ENCODE results near the gene TMEM117.
"Not testable (repeated sequence)": the region's sequence is repeated elsewhere in the genome, so short reads cannot be mapped to it uniquely, and the experiment has no call there.

The TMEM117 gene

DNA sequence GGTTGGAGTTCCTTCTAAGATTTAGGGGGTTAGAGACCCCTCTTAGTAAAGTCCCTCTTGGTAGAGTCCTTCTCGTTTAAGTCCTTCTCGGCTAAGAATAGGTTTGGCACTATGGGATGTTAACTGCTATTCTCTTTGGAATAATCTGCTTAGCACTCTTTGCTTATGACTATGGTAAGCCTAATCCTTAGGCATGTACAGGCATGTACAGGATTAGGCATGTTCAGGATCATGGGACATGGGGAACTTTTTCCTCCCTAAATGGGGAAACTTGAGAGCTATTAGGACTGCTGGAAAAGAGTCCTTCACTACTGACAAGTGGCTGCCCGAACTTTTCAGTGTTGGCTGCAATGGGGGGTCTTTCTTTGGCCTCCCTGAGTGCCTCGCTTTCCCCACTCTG is 193.3 kb downstream of the TMEM117 start:
- DNase-seq = no peak

DNA sequence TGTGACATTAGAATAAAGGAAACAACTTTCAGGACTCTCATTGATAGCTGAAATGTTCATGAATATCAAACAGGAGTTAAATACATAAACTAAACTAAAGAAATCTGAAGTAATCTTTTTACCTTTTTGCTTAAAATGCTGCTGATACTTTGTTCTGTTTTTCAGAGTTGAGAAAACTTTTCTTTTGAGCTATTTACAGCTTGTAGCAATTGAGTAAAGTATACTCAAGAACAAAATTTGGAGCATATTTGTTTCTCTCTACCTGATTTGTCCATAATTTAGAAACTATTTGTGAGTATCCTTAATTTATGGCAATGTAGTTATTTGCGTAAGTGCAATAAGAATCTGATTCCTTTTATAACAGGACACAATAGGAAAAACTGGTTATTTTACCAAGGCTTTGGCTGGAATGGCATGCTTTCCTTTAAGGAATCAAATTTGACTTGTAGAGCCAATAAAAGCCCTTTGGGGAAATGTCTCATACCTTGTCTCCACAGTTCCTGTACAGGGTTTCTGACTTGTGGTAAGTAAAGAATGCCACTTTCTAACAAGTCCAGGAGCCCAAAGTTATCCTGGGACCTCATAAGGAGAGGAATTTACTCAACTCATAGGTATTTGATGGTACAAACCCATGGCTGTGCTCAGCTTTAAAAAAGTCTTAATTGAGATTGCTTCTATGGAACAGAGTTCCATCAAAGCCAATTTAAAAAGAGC is 195.7 kb downstream of the TMEM117 start:
- no peak for DNase-seq

DNA sequence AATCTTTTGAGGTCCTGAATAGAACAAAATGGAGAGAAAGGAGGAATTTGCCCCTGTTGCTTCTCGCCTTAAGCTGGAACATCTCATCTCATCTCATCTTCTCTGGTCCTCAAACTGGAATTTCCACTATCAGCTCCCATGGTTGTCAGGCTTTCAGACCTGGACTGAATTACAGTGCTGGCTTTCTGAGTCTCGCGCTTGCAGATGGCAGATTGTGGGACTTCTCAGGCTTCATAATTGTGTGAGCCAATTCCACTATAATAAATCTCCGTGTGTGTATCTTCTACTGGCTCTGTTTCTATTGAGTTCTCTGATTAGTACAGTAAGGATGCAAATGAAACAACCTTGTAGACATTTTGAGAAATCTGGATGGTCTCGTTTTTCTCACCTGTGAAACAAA is 199.0 kb downstream of the TMEM117 start:
- DNase-seq = no peak

DNA sequence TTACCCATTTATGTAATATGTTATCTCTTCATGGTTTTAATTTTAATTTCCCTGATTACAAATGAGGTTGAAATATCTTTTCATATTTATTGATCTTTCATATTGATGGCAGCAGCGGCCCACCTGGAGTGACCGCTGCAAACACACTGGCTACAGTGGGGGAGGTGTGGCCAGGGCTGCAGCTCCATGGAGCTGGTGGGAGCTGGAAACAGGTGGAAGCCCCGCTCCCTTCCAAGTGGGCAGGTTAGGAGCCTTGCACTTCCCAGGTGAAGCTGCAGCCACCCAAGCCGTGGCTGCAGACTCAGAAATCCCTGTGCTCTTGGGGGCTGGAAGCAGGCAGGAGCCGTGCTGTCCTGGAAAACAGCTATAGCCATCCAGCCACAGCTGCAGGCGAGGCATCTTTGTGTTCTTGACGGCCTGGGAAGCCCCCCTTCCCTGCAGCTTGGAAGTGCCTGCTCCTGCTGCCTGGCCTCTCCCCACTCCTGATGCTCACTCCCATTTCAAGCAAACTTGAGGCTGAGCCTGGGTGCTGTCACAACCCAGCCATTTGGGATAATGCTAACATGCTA is 201.1 kb downstream of the TMEM117 start:
- DNase-seq = no peak

DNA sequence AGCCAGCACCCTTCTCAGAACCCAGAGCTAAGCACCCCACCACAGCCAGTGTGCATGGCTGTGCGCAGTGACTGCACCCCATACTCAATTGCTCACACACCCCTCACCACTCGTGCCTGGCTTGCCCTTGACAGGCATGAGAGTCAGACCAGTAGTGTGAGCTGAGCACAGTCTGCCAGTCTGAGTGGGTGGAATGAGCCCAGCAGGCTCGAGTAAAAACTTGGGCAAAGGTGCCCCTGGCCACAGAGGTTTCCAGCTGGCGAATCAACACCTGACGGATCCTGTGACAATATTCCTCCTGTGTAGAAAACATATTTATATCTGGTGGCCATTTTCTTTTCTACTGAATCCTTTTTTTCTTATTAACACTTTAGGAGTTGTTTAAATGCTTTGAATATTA is 202.5 kb downstream of the TMEM117 start:
- DNase-seq = no peak

DNA sequence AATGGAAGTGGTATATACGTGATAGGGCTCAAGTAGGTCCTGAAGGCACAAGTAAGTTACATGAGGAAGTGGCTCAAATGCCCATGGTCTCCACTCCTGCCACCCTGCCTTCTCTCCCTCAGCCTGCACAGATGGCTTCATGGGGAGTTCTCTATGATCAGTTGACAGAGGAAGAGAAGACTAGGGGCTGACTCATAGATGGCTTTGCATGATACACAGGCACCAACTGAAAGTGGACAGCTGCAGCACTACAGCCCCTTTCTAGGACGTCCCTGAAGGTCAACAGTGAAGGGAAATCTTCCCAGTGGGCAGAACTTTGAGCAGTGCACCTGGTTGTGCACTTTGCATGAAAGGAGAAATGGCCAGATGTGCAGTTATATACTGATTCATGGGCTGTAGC is 208.6 kb downstream of the TMEM117 start:
- DNase-seq = not testable (repeated sequence)

DNA sequence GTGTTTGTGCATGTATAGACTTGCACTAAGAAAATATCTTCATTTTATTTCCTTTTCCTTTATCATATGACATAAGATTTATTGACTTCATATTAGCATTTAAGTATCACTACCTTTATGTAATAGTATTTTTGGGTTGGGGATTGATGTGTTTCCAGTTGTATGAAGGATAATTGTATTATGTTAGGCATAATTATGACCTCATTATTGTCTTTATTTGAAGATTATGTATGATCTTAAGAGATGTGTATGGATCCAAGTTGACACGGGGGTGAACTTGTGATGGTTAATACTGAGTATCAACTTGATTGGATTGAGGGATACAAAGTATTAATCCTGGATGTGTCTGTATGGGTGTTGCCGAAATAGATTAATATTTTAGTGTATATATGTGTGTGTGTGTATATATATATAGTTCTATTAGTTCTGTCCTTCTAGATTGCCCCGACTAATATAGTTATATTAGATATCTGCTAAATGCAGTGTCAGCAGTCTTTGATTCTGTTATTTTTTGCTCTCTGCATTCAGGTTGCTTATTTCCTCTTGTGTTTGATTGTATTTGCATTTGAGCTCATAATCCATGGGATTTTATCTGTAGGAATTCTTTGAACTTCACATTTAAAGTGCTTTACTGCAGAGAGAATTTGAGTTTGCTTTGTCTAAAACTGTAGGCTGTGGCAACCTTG is 211.0 kb downstream of the TMEM117 start:
- no peak for DNase-seq

DNA sequence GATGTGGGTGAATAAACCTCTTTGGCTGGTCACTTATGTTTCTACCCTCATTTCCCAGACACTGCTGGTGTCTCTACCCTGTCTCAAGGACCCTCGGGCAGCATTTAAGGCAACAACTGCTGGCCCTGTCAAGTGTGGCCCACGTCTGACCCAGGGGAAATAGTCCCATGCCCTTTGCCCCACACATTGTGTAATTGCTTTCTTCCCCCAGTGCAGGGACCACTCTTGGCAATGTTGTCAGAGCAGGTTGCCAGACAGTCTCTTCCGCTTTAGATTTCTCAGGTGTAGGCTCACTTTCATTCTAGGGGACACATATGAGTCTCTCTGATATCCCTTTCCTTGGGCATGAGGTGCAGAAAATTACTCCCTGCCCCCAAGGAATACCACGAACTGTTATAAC is 216.7 kb downstream of the TMEM117 start:
- DNase-seq = no peak

DNA sequence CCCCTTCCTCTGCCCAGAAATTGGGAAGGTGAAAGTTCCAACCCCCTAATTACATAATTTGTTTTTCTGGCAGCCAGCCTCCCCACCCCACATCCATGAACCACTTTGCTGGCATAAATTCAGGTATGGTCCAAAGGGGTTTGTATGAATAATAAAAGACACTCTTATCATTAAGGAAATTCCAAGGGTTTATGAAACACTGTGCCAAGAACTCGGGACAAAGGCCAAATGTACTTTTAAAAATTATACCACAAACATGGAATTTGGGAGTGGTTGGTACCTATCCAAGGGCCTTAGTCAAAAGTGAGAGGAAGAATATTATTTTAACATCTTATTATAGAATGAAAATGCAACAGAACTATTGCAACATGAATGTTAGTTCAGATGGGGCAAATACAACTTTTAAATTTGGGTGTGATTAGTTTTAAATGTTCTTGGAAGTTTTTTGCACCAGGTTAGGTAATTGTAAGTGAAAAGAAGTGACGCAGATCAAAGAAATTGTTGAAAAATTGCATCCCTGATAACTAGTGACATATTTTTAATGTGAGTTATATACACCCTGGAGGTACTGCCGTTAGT is 217.8 kb downstream of the TMEM117 start:
- no peak for DNase-seq

DNA sequence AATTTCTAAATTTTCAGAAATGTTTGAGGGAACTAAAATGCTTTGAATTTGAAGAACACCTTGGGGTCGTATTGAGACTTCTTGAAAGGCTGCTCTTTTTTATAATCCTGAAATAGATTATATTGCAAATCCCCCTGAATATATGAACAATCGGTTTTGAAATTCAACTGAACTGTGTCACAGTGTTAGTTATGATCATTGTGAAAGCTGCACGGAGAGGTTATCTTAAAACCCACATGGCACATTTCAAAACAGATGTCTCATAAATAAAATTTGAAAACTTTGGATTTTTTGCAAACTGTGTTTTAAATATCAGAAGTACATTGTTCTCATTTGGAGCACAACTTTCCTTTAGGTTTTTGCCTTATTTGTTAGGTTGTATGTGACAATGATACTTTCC is 218.4 kb downstream of the TMEM117 start:
- DNase-seq = no peak

DNA sequence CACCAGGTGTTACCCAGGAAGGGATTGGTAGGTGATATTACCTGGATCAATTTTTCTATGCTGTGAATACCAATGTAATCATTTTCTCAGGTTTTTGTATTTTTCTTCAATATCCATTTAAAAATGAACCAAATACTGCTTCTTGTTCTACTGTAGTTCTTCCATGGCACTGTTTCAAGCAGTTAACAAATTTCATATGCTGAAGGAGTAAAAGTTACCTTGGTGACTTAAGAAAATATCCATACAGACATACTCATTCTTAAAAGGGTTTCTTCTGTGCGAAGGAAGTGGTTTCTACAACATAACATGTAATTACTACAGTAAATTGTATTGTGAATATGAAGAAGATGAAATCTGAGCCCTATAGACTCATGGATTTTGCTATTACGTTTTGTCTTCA is 222.5 kb downstream of the TMEM117 start:
- no peak for DNase-seq

DNA sequence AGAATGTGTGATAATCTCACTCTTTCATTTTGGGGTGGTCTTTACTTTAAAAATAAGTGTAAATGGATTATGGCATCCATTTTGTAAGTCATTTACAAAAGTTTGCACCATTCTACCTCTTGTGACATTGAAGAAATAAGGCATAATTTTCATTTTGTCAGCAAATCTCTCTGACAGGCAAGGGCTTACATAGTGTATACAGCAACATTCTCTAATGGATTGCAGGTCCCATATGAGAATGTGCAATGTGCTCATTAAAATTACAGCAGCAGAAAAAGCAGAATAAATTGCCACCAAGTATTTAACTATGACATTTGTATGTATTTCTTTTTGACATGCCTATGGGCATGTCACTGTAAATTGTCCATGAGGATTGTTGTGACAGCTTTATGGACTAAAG is 223.6 kb downstream of the TMEM117 start:
- no peak for DNase-seq

DNA sequence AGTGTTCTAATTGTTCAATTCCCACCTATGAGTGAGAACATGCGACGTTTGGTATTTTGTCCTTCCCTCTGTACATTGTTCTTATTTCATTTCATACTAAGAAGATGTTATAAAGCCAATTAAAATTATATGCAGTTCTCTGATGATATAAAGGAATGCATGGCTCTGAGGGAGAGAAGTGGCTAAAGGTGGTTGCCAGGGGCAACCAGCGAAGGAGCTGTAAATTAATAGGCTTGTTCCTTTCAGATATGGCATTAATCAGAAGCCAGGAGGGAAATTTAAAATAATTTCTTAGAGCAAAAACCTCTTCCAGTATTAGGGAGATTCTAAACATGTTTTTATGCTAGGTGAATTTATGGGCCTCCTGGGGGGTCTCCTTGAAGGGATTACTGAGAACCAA is 227.8 kb downstream of the TMEM117 start:
- DNase-seq = no peak

DNA sequence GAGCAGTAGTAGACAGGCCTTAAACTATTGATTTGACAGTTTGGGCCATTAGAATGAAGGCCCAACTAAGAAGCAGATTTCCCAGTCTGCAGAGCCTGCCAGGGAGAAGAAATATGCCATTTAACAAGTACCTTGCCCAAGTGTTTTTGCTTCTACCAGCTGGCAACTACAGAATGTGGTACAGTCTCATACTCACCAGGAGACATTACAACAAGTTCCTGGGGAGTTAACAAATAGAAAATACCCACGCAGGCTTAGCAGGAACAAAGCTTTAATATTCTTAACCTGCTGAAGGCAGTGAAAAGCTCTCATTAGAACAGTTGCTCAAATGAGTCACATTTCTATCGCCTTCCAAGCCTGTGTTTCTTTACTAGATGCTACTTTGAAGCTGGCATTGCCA is 241.0 kb downstream of the TMEM117 start:
- no peak for DNase-seq

DNA sequence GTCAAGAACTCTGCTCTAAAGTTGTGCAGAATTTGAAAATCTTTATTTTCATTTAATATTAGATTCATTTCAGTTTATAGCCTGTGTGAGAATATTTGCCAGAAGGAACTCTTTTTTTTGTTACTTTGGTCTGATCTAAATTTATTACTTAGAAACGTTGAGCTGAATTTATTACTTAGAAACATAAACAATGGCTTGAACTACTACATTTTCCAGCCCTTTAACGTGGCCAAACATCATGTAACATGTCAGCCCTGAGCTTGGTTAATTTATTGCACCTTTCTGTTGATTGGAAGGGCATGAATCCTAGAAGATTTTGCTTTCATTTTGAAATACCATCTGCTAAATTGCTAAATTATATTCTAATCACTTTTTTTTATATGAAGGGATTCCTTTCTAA is 241.4 kb downstream of the TMEM117 start:
- no peak for DNase-seq

DNA sequence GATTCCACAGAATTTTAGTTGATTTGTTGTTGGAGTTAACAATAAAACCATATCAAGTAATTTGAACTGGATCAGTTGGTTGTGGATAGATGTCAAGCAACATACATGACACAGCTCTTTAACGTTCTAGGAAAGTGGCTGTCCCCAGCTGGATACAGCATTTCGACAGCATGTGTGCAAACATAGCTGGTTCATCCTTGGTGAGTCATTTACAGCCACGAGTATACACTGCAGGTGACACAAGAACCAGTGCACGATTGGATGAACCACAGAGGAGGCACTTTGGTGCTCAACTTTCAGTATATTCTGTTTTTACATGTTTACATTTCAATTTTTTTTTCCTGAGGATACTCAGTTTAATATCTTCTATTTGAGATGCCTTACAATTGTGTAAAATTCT is 242.4 kb downstream of the TMEM117 start:
- DNase-seq = no peak

DNA sequence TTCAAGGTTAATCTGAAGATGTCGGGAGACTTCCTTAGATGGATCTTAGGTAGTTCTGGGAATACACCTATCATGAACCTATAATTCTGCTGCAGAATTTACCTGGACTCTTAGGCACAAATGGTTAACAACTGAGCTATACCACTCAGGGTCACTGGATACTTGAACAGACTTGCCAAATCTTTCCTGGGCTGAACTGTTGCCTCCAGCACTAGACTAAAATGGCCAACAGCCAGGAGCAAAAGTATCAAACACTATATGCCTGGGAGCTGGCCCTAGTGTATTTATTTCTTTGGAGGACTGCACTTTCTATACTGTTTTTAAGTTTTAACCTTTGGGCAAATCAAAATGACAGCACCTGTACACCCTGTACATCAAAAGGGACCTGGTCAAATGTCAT is 252.8 kb downstream of the TMEM117 start:
- no peak for DNase-seq

DNA sequence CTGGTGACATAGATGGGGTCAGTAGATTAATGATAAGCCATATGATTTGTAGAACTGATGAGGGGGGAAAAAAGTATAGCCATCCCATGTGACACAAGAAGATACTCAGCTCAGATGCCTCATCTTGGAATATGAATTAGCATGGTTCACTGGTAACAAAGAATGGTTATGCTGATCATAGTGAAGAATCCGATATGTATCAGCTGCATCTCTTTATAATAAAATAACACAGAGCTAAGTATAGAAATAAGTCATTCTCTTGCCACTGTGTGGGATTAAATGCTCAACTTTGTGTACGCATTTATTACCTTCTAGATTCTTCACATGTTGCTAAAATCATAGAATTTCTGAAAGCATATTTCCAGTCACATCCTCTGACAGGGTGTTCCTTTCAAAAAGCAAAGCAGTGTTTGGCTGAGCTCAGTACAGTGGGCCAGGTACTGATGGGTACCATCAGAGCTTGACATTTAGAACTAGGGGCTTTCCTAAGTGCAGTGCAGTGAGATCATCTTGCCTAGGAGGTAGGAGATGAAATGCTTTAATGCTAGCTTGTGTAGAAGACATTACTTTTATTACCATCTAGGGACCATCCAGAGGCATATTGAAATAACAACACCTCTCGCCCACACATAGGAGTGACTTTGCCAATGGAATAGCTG is 256.2 kb downstream of the TMEM117 start:
- no peak for DNase-seq

DNA sequence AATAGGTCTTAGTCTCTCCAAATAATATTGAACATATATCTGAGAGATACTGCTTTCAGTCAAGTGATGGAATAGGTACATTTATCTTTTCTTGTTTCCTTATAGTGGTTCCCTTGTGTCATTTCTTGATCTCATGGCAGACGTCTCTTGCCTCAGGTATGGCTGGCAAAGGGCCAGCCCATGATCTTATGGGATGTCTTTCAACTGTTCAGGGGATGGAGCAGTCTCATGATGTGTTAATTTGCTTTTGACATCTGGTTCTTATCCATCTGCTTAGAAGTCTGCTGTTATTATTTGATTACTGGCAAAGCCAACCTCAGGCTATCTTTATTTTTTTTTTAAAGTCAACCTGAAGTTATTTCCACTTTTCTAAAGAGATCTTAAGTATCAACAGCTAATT is 262.9 kb downstream of the TMEM117 start:
- DNase-seq = no peak

DNA sequence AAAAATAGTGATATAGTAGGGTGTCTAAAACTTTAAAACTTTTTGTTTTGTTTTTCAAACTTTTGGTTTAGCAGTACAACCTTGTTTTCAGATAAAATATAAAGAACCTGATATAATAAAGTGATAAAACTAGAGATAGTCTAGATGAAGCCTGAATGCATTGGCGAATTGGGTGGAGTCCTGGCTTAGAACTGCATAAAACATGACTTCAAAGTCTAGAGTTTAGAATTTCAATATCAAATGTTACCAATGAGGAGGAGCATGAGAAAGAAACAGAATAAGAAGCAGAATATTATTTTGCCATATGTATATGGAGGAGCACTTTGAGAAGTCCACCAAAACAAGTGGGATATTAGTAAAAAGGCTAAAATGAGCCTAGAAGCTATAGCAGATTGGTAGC is 263.6 kb downstream of the TMEM117 start:
- no peak for DNase-seq

DNA sequence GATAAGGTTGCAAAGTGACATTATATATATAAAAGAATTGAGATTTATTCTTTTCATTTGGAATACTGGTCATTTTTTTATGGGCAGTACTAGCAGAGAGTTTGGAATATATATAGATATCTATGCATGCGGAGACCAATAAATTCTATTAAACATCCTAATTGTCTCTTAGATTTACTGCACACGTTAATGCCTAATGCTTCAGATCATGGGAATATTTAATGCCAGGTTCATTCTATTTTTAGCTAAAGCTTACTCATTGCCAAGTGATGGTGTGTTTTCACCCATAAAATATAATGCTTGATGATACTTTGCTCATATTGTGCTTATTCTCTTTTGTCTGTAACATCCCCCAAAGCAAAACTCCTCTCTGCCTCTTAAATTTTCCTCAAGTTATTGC is 264.4 kb downstream of the TMEM117 start:
- no peak for DNase-seq

DNA sequence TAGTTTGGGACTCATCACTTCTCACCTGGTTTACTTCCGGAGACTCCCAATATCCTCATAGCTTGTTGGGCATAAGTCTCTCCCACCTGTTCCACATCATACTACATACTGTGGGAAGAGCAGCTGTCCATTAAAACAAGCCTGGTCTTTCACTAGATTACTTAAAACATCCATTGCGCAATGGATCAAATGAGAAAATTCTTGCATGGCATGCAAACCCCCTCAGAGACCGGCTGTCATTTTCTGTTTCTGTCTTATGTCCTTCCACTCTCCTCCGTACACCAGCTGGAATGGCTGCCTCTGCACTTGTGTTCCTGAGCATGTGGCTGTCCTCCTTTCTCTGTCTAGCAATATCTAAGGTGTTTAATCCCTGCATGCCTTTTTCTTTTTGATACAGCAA is 265.6 kb downstream of the TMEM117 start:
- DNase-seq = no peak

DNA sequence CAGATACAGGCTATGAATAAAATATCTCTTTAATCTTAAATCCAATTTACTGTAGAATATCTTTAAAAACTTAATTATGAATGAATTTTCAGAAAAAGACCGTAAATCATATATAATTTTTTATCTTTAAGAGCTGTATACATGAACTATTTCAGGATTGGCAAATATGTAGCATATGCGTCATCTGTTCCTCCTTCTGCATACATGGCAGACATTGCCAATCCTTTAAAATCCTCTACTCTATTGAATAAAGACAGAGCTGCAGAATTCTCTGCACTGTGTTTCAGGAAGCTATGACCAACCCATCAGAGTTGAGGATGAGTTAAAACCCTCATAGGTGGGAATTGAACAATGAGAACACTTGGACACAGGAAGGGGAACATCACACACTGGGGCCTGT is 279.0 kb downstream of the TMEM117 start:
- no peak for DNase-seq

DNA sequence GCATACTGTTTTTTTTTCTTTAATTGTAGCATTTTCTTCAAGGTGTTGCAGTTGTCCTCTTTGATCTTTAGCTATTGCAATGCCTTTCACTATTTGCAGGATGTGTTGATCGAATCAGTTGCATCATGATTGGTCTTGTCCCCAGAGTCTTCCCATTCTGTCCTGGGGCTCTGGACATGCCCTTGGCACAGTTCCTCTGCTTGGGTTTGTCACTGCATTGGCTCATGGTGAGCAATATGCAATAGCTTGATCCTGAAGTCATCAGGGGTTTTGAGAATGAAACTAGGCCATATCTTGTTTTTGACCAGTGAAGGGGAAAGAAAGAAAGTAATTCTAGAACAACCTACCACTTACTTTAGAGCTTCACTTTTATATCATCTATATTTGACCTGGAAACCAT is 281.5 kb downstream of the TMEM117 start:
- DNase-seq = no peak
